GM19099 (cell line): ENCODE data around the gene ARL3.

ENCODE experiments used
- POLR2A ChIP-seq: IDR thresholded peaks from 3 replicates; pipeline ENCODE4 v1.6.1; 2011; ENCODE audit warnings: low read depth; ENCODE audit not compliant: insufficient read length; ENCODE audit errors: extremely low read depth

Gene ARL3

GRCh38 chr10:102629661-102630614 is 84.3 kb downstream of the ARL3 start:
- TF ChIP-seq POLR2A = no peak

GRCh38 chr10:102628451-102628911 is 85.7 kb downstream of the ARL3 start:
- no peak for TF ChIP-seq POLR2A

DNA sequence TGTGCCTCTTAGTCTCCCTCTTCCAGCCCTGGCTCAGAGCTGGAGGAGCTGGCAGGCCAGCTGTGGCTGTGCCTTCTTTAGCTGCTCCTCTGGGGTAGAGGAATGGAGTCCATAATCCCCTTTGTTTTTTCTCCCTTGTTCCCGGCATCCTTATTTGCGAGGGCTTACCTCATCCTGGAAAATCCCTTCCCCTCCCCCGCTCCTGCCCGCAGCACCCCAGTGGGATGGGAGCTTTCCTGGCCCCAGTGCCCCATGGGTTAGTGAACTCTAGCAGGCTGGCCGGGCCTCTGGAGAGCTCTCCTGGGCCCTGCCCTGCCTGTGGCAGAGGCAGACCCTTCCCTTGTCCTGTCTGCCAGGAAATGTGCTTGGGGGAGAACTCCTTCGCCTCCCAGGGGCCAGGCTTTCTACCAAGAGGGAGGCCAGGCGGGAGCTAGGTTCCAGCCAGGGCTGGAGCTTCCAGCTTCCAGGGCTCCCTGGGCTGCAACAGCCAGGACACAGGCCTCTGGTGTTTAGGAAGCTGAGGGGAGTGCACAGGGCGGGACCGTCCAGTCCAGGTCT is 86.4 kb downstream of the ARL3 start:
- TF ChIP-seq POLR2A = no peak

- no peak for TF ChIP-seq POLR2A
Measured at GRCh38 chr10:102627291-102627735, 86.9 kb downstream of the ARL3 start.

- no peak for TF ChIP-seq POLR2A
Measured at GRCh38 chr10:102626026-102626685, 88.0 kb downstream of the ARL3 start.

- no peak for TF ChIP-seq POLR2A
Measured at GRCh38 chr10:102624751-102625645, 89.2 kb downstream of the ARL3 start.

DNA sequence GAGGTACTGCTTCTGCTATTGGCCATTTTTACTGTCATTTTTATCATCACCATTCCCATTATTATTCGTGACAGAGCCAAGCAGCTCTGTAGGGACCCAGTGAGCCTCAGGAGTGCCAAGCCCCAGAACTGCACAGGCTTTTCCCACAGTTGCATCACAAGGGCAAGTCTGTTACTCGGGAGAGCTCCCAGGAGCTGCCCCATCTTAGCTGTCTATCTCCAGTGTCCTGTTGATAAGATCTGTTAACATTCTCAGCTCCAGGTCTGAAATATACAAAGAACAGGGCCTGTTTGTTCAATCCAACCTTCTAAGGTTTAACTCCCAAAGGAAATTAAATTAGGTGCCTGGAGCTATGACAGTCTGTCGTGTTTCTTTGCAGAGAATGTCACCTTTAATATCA is 90.1 kb downstream of the ARL3 start:
- no peak for TF ChIP-seq POLR2A
